Neuronal stem cell (in vitro differentiated cells): ENCODE measurements around the gene MVD.

Experiments
- DNase-seq: peaks from one replicate; pipeline ENCODE4 v3.0.0-alpha.2; 2013; ENCODE audit warnings: low spot score
- H2AFZ ChIP-seq: one replicate; pipeline ENCODE4 v1.6.1; 2013; ENCODE audit warnings: mild to moderate bottlenecking, low read length, inconsistent platforms
- H2AK5ac ChIP-seq: 2 replicates; pipeline ENCODE4 v1.6.1; 2013; ENCODE audit warnings: low read depth, mild to moderate bottlenecking, inconsistent platforms, low read length, moderate library complexity, mixed read lengths
- H2BK120ac ChIP-seq: 2 replicates; pipeline ENCODE4 v1.6.1; 2013; ENCODE audit warnings: low read depth, mild to moderate bottlenecking, inconsistent platforms, low read length, moderate library complexity, mixed read lengths
- H2BK12ac ChIP-seq: one replicate; pipeline ENCODE4 v1.6.1; 2013; ENCODE audit warnings: low read length, inconsistent platforms
- H2BK15ac ChIP-seq: 2 replicates; pipeline ENCODE4 v1.6.1; 2013; ENCODE audit warnings: mild to moderate bottlenecking, low read length, inconsistent platforms, mixed read lengths
- H2BK5ac ChIP-seq: one replicate; pipeline ENCODE4 v1.6.1; 2013; ENCODE audit warnings: inconsistent platforms, mild to moderate bottlenecking, low read length, moderate library complexity
- H3K14ac ChIP-seq: one replicate; pipeline ENCODE4 v1.6.1; 2013; ENCODE audit warnings: low read length, inconsistent platforms
- H3K18ac ChIP-seq: 2 replicates; pipeline ENCODE4 v1.6.1; 2013; ENCODE audit warnings: low read length, inconsistent platforms
- H3K23ac ChIP-seq: 2 replicates; pipeline ENCODE4 v1.6.1; 2013; ENCODE audit warnings: low read depth, mild to moderate bottlenecking, mixed read lengths, low read length, inconsistent platforms; ENCODE audit not compliant: poor library complexity
- H3K27ac ChIP-seq: replicated peaks from 3 replicates; pipeline ENCODE4 v1.5.1; 2013; ENCODE audit warnings: low read length, inconsistent platforms
- H3K27me3 ChIP-seq, 3 experiments: 2 replicates each; pipeline ENCODE4 v1.6.1; 2013; ENCODE audit warnings: low read length in 3 of 3, mild to moderate bottlenecking in 2 of 3, inconsistent platforms in 1 of 3, low read depth in 1 of 3, mixed read lengths in 1 of 3, moderate library complexity in 1 of 3; ENCODE audit not compliant: control insufficient read depth in 3 of 3, insufficient read depth in 3 of 3
- H3K36me3 ChIP-seq, 2 donors: replicated peaks in 1 of 2; 2 replicates each; pipeline ENCODE4 v1.6.1; 2013; ENCODE audit warnings: low read length in 2 of 2; ENCODE audit not compliant: control insufficient read depth in 2 of 2, insufficient read depth in 2 of 2
- H3K4ac ChIP-seq: 2 replicates; pipeline ENCODE4 v1.6.1; 2013; ENCODE audit warnings: inconsistent platforms, mild to moderate bottlenecking, low read length, moderate library complexity
- H3K4me1 ChIP-seq, 2 donors: 1 replicate in 1 of 2; 2 replicates in 1 of 2; pipeline ENCODE4 v1.6.1; 2013; ENCODE audit warnings: low read length in 2 of 2, low read depth in 1 of 2; ENCODE audit not compliant: control insufficient read depth in 2 of 2, insufficient read depth in 1 of 2
- H3K4me2 ChIP-seq: one replicate; pipeline ENCODE4 v1.6.1; 2013; ENCODE audit warnings: mild to moderate bottlenecking, low read length, inconsistent platforms; ENCODE audit not compliant: insufficient read depth, poor library complexity, severe bottlenecking
- H3K4me3 ChIP-seq, 2 donors: 2 replicates each; pipeline ENCODE4 v1.5.1; 2013; ENCODE audit warnings: low read length in 2 of 2, mild to moderate bottlenecking in 2 of 2, inconsistent platforms in 1 of 2, moderate library complexity in 1 of 2
- H3K79me1 ChIP-seq: one replicate; pipeline ENCODE4 v1.6.1; 2013; ENCODE audit warnings: low read depth, mild to moderate bottlenecking, inconsistent platforms, low read length, moderate library complexity
- H3K9ac ChIP-seq: one replicate; pipeline ENCODE4 v1.6.1; 2013; ENCODE audit warnings: mild to moderate bottlenecking, low read depth, low read length, inconsistent platforms; ENCODE audit not compliant: poor library complexity
- H3K9me3 ChIP-seq, 2 donors: replicated peaks in 1 of 2; 2 replicates each; pipeline versions ENCODE3 to v1.6.1; 2013; ENCODE audit warnings: low read length in 2 of 2, mild to moderate bottlenecking in 2 of 2, inconsistent platforms in 1 of 2, low read depth in 1 of 2, mixed read lengths in 1 of 2, moderate library complexity in 1 of 2; ENCODE audit not compliant: control insufficient read depth in 2 of 2, insufficient read depth in 1 of 2
- H4K8ac ChIP-seq: one replicate; pipeline ENCODE4 v1.6.1; 2013; ENCODE audit warnings: low read depth, mild to moderate bottlenecking, inconsistent platforms, low read length, moderate library complexity
- H4K91ac ChIP-seq: one replicate; pipeline ENCODE4 v1.6.1; 2013; ENCODE audit warnings: low read length, low read depth, mild to moderate bottlenecking, inconsistent platforms; ENCODE audit not compliant: poor library complexity
- WGBS, 2 donors: extraction: QIAGEN DNeasy Blood & Tissue Kit; methylation state at CpG; one replicate each; pipeline ENCODE4 v1.1.7; 2013; ENCODE audit warnings: missing lambda C conversion rate in 2 of 2, mixed read lengths in 1 of 2; ENCODE audit not compliant: insufficient read length in 2 of 2, insufficient replicate concordance in 1 of 2; ENCODE audit errors: extremely low coverage in 2 of 2; 5-methylcytosine and 5-hydroxymethylcytosine counted together

MVD gene

GRCh38 chr16:88634994-88635670 is 27.8 kb downstream of the MVD start:
- peak overlapping the region; percentile 58 for H3K14ac ChIP-seq
- peaks cover 0 to 42% (median 4%) of the 10 kb centered on the region in 3 experiments for H3K27me3 ChIP-seq
- H3K23ac ChIP-seq = peak overlapping the region; percentile 68
- peaks cover 0 to 11% of the 10 kb centered on the region in 2 donors for H3K4me1 ChIP-seq
- no peak overlapping the region for H4K91ac ChIP-seq
- no peak for DNase-seq
- peak overlapping the region; percentile 95 for H3K18ac ChIP-seq
- H2BK120ac ChIP-seq = no peak overlapping the region
- no peak overlapping the region for H3K4ac ChIP-seq
- H3K27ac ChIP-seq = no peak overlapping the region
- no CpG with 5 or more reads among the region's 28 CpGs for WGBS, 2 donors
- H2BK15ac ChIP-seq = peak overlapping the region; percentile 75
- peak overlapping the region in 1 of 2 donors; percentile 79 for H3K4me3 ChIP-seq
- peak overlapping the region; percentile 98 for H3K4me2 ChIP-seq
- peak overlapping the region; percentile 84 for H3K9ac ChIP-seq
- peaks cover 0 to 1% of the 10 kb centered on the region in 2 donors for H3K9me3 ChIP-seq
- H3K79me1 ChIP-seq = peaks cover 4% of the 10 kb centered on the region
- H2BK5ac ChIP-seq = peak overlapping the region; percentile 90
- H2AK5ac ChIP-seq = peak overlapping the region; percentile 53
- H4K8ac ChIP-seq = no peak overlapping the region
- H2AFZ ChIP-seq = no peak overlapping the region
- peaks cover 19 to 37% of the 10 kb centered on the region in 2 donors for H3K36me3 ChIP-seq
- H2BK12ac ChIP-seq = no peak overlapping the region

GRCh38 chr16:88634141-88634993 is 28.5 kb downstream of the MVD start:
- peak overlapping the region; percentile 67 for H2BK15ac ChIP-seq
- H3K9me3 ChIP-seq = peaks cover 0 to 1% of the 10 kb centered on the region in 2 donors
- H3K4me2 ChIP-seq = peak overlapping the region; percentile 98
- H2AFZ ChIP-seq = no peak overlapping the region
- peaks cover 0 to 34% (median 1%) of the 10 kb centered on the region in 3 experiments for H3K27me3 ChIP-seq
- no peak overlapping the region for H4K91ac ChIP-seq
- no CpG with 5 or more reads among the region's 82 CpGs for WGBS, 2 donors
- peak overlapping the region; percentile 96 for H3K23ac ChIP-seq
- peak overlapping the region; percentile 90 for H2BK5ac ChIP-seq
- peak overlapping the region in 1 of 2 donors; percentile 79 for H3K4me3 ChIP-seq
- peak overlapping the region; percentile 95 for H3K18ac ChIP-seq
- H3K79me1 ChIP-seq = peaks cover 4% of the 10 kb centered on the region
- peak; percentile 46 for DNase-seq
- peaks cover 26 to 45% of the 10 kb centered on the region in 2 donors for H3K36me3 ChIP-seq
- no peak overlapping the region for H3K27ac ChIP-seq
- H2BK12ac ChIP-seq = peak overlapping the region; percentile 73
- peak overlapping the region; percentile 97 for H3K14ac ChIP-seq
- peaks cover 0 to 11% of the 10 kb centered on the region in 2 donors for H3K4me1 ChIP-seq
- no peak overlapping the region for H4K8ac ChIP-seq
- no peak overlapping the region for H2BK120ac ChIP-seq
- H3K9ac ChIP-seq = peak overlapping the region; percentile 84
- H3K4ac ChIP-seq = peak overlapping the region; percentile 23
- peak overlapping the region; percentile 63 for H2AK5ac ChIP-seq

GRCh38 chr16:88633684-88634140 is 29.2 kb downstream of the MVD start:
- no peak overlapping the region for H3K4ac ChIP-seq
- peak overlapping the region; percentile 96 for H3K23ac ChIP-seq
- H3K79me1 ChIP-seq = peaks cover 4% of the 10 kb centered on the region
- H4K91ac ChIP-seq = no peak overlapping the region
- no peak overlapping the region for H3K27ac ChIP-seq
- peak overlapping the region; percentile 37 for H2BK15ac ChIP-seq
- H3K4me2 ChIP-seq = peak overlapping the region; percentile 98
- no peak for DNase-seq
- no peak overlapping the region for H2BK120ac ChIP-seq
- peak overlapping the region; percentile 94 for H3K18ac ChIP-seq
- H3K4me1 ChIP-seq = peaks cover 0 to 11% of the 10 kb centered on the region in 2 donors
- peak overlapping the region; percentile 90 for H2BK5ac ChIP-seq
- H3K4me3 ChIP-seq = no peak overlapping the region
- peak overlapping the region; percentile 77 for H3K9ac ChIP-seq
- H3K36me3 ChIP-seq = peaks cover 26 to 49% of the 10 kb centered on the region in 2 donors
- peak overlapping the region; percentile 63 for H2AK5ac ChIP-seq
- peak overlapping the region; percentile 73 for H2BK12ac ChIP-seq
- H3K9me3 ChIP-seq = peaks cover 0 to 1% of the 10 kb centered on the region in 2 donors
- no peak overlapping the region for H2AFZ ChIP-seq
- no CpG with 5 or more reads among the region's 23 CpGs for WGBS, 2 donors
- peaks cover 0 to 28% (median 0%) of the 10 kb centered on the region in 3 experiments for H3K27me3 ChIP-seq
- no peak overlapping the region for H4K8ac ChIP-seq
- H3K14ac ChIP-seq = peak overlapping the region; percentile 38

GRCh38 chr16:88632587-88632930 is 30.3 kb downstream of the MVD start:
- H3K4me1 ChIP-seq = peaks cover 0 to 11% of the 10 kb centered on the region in 2 donors
- WGBS, 2 donors = no CpG with 5 or more reads among the region's 11 CpGs
- H2BK12ac ChIP-seq = no peak overlapping the region
- H3K9me3 ChIP-seq = peaks cover 0 to 1% of the 10 kb centered on the region in 2 donors
- no peak overlapping the region for H3K4me2 ChIP-seq
- no peak overlapping the region for H2BK15ac ChIP-seq
- no peak overlapping the region for H2AFZ ChIP-seq
- H3K23ac ChIP-seq = no peak overlapping the region
- peaks cover 4% of the 10 kb centered on the region for H3K79me1 ChIP-seq
- H4K8ac ChIP-seq = no peak overlapping the region
- DNase-seq = no peak
- H3K27me3 ChIP-seq = peaks cover 0 to 18% (median 0%) of the 10 kb centered on the region in 3 experiments
- no peak overlapping the region for H3K4me3 ChIP-seq
- H2BK120ac ChIP-seq = no peak overlapping the region
- H3K27ac ChIP-seq = no peak overlapping the region
- H3K18ac ChIP-seq = no peak overlapping the region
- no peak overlapping the region for H3K4ac ChIP-seq
- no peak overlapping the region for H4K91ac ChIP-seq
- peak overlapping the region; percentile 66 for H2BK5ac ChIP-seq
- H3K36me3 ChIP-seq = peaks cover 35 to 61% of the 10 kb centered on the region in 2 donors
- no peak overlapping the region for H2AK5ac ChIP-seq
- H3K9ac ChIP-seq = no peak overlapping the region
- H3K14ac ChIP-seq = no peak overlapping the region
